ENCODE measurements around the gene GPC5.

DNA sequence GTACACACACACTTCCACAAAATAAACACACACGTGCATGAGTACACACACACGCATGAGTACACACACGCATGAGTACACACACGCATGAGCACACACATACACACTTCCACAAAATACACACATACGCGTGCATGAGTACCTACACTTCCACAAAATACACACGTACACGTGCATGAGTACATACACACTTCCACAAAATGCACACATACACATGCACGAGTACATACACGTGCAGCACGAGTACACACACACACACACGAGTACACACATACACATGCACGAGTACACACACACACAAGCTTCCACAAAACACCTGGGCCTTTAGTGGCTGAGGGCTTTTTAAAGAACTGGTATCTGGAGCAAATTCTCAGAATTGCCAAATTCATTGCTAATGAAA is 619.3 kb downstream of the GPC5 start:
- TF ChIP-seq, protein P1, sequence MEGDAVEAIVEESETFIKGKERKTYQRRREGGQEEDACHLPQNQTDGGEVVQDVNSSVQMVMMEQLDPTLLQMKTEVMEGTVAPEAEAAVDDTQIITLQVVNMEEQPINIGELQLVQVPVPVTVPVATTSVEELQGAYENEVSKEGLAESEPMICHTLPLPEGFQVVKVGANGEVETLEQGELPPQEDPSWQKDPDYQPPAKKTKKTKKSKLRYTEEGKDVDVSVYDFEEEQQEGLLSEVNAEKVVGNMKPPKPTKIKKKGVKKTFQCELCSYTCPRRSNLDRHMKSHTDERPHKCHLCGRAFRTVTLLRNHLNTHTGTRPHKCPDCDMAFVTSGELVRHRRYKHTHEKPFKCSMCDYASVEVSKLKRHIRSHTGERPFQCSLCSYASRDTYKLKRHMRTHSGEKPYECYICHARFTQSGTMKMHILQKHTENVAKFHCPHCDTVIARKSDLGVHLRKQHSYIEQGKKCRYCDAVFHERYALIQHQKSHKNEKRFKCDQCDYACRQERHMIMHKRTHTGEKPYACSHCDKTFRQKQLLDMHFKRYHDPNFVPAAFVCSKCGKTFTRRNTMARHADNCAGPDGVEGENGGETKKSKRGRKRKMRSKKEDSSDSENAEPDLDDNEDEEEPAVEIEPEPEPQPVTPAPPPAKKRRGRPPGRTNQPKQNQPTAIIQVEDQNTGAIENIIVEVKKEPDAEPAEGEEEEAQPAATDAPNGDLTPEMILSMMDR (IDR thresholded peaks at IDR 0.05): no peak
- TF ChIP-seq SIN3A (IDR thresholded peaks at IDR 0.05; ENCODE audit: borderline replicate concordance, insufficient read depth, low read depth, low read length): no peak
